Measurements from ENCODE around the gene PSMA7.
"Not testable (repeated sequence)": the region's sequence is repeated elsewhere in the genome, so short reads cannot be mapped to it uniquely, and the experiment has no call there.

PSMA7 gene

GRCh38 chr20:62151835-62152364, 8.7 kb upstream of the PSMA7 start:
- DNase-seq: no peak

- DNase-seq: no peak
Measured at GRCh38 chr20:62151225-62151624, 8.0 kb upstream of the PSMA7 start.

- no peak for DNase-seq
Measured at GRCh38 chr20:62150310-62150575, 7.0 kb upstream of the PSMA7 start.

GRCh38 chr20:62149532-62150309, 6.5 kb upstream of the PSMA7 start:
- no peak for DNase-seq

- no peak for DNase-seq
Measured at GRCh38 chr20:62148908-62149314, 5.7 kb upstream of the PSMA7 start.

GRCh38 chr20:62148383-62148782, 5.2 kb upstream of the PSMA7 start:
- not testable (repeated sequence) for DNase-seq

- DNase-seq: no peak
Measured at GRCh38 chr20:62147528-62147927, 4.3 kb upstream of the PSMA7 start.

- DNase-seq: no peak
Measured at GRCh38 chr20:62147125-62147524, 3.9 kb upstream of the PSMA7 start.

GRCh38 chr20:62146019-62146755, 3.0 kb upstream of the PSMA7 start:
- DNase-seq: no peak

- DNase-seq: no peak
Measured at GRCh38 chr20:62145688-62146018, 2.5 kb upstream of the PSMA7 start.

- DNase-seq: peak; percentile 15
Measured at GRCh38 chr20:62143957-62144825, 997 bp upstream of the PSMA7 start.

- DNase-seq: no peak
Measured at GRCh38 chr20:62142252-62143080, 728 bp downstream of the PSMA7 start.

- DNase-seq: peak; percentile 35
Measured at GRCh38 chr20:62141397-62142251, 1.6 kb downstream of the PSMA7 start.

- DNase-seq: no peak
Measured at GRCh38 chr20:62141043-62141396, 2.2 kb downstream of the PSMA7 start.

GRCh38 chr20:62139636-62140035, 3.6 kb downstream of the PSMA7 start:
- no peak for DNase-seq

- no peak for DNase-seq
Measured at GRCh38 chr20:62138912-62139311, 4.3 kb downstream of the PSMA7 start.

- DNase-seq: no peak
Measured at GRCh38 chr20:62138204-62138543, 5.0 kb downstream of the PSMA7 start.

- DNase-seq: no peak
Measured at GRCh38 chr20:62137478-62138203, 5.6 kb downstream of the PSMA7 start.

- DNase-seq: no peak
Measured at GRCh38 chr20:62137092-62137384, 6.2 kb downstream of the PSMA7 start.

- peak; percentile 38 for DNase-seq
Measured at GRCh38 chr20:62136283-62137091, 6.7 kb downstream of the PSMA7 start.

All from GF-D8 (cell line).